Gastroesophageal sphincter (tissue), 4 donors: ENCODE results near the gene MRGPRE. TPM values are rescaled to one million over a fixed set of nuclear protein-coding genes. Genes with fewer than 3 reads are reported as not detected.

ENCODE experiments used
- ATAC-seq: fragments of 150-250 bp; one replicate; pipeline ENCODE4 v1.9.1; 2016; ENCODE audit warnings: mild to moderate bottlenecking, moderate library complexity
- H3K27ac ChIP-seq, 4 donors: fragments of 200-600 bp; sonication (generic) in 3 of 4; 1 replicate in 3 of 4; 2 replicates in 1 of 4; pipeline ENCODE4 v1.5.1; 2016 to 2019
- H3K27me3 ChIP-seq: fragments of 200-600 bp; sonication (generic); one replicate; pipeline ENCODE4 v1.5.1; 2019
- H3K36me3 ChIP-seq, 2 donors: fragments of 200-600 bp; sonication (generic); one replicate each; pipeline ENCODE4 v1.5.1; 2019; ENCODE audit warnings: control low read depth in 1 of 2
- H3K4me1 ChIP-seq, 3 donors: fragments of 200-600 bp; sonication (generic); 1 replicate in 2 of 3; 2 replicates in 1 of 3; pipeline ENCODE4 v1.5.1; 2016 to 2019; ENCODE audit warnings: control low read depth in 2 of 3
- H3K4me3 ChIP-seq, 2 donors: fragments of 200-600 bp; sonication (generic); one replicate each; pipeline ENCODE4 v1.5.1; 2019; ENCODE audit warnings: mild to moderate bottlenecking in 1 of 2, moderate library complexity in 1 of 2
- H3K9me3 ChIP-seq, 3 donors: fragments of 200-600 bp; sonication (generic); one replicate each; pipeline ENCODE4 v1.5.1; 2017 to 2019; ENCODE audit warnings: control low read depth in 2 of 3
- EP300 ChIP-seq: sonication (generic); formaldehyde crosslinking; IDR thresholded peaks from one replicate; pipeline ENCODE4 v1.6.1; 2017; ENCODE audit warnings: antibody characterized with exemption, mild to moderate bottlenecking
- POLR2A ChIP-seq, 2 donors: fragments of 450-650 bp; IDR thresholded peaks; one replicate each; pipeline ENCODE4 v1.6.1; 2017; ENCODE audit warnings: antibody characterized with exemption in 2 of 2, mild to moderate bottlenecking in 2 of 2, moderate library complexity in 1 of 2
- POLR2AphosphoS5 ChIP-seq: sonication (generic); formaldehyde crosslinking; IDR thresholded peaks from one replicate; pipeline ENCODE4 v1.6.1; 2017; ENCODE audit warnings: antibody characterized with exemption
- WGBS, 2 donors: methylation state at CpG; one replicate each; pipeline ENCODE4 v1.1.5; 2018; ENCODE audit warnings: low coverage in 1 of 2; 5-methylcytosine and 5-hydroxymethylcytosine counted together
- total RNA-seq, 4 donors: library from RNA; depleted of rRNA; stranded (reverse); fragments of >200 nt; gene quantifications; one replicate each; pipeline ENCODE4 v1.1.0, GENCODE V29; 2016
- TF ChIP-seq, protein P1 (sequence below), 4 experiments: fragments of 200-600 bp in 2 of 4; fragments of 450-650 bp in 2 of 4; sonication (generic) in 1 of 4; IDR thresholded peaks; one replicate each; pipeline ENCODE4 v1.5.1; 2017 to 2019; ENCODE audit warnings: antibody characterized with exemption in 4 of 4, mild to moderate bottlenecking in 2 of 4, moderate library complexity in 2 of 4

Gene MRGPRE
- total RNA-seq, 4 donors from 2014 or later = not detected

DNA sequence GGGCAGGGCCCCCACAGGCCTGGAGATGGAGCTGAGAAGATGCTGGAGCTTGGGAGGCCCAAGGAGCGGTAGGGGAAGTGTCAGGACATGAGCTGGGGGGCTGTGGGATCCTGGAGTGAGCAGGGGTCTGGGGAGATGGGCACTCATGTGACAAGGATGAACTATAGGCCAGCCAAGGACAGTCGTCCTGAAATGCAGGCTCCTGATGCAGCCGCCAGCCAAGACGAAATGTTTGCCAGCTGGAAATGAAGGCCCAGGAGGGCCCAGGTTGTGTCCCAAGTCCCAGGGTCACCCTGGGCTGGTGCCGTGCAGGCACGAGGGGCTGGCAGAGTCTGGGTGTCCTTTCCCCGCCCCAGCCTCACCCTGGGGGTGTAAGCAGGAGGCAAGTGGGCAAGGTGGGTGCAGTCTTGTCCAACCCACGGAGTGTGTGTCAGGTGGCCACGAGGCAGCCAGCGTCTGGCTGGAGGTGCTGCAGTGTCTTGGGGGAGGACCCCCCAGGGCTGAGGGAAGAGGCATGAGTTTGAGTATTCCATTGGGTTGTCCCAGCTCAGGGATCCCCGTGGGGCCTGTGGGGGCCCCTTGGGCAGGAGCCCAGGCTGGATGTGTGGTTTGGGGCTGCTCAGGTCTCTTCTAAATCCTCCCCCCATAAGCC is 35.0 kb downstream of the MRGPRE start:
- TF ChIP-seq POLR2A (IDR thresholded peaks at IDR 0.05) = no peak
- TF ChIP-seq, protein P1, sequence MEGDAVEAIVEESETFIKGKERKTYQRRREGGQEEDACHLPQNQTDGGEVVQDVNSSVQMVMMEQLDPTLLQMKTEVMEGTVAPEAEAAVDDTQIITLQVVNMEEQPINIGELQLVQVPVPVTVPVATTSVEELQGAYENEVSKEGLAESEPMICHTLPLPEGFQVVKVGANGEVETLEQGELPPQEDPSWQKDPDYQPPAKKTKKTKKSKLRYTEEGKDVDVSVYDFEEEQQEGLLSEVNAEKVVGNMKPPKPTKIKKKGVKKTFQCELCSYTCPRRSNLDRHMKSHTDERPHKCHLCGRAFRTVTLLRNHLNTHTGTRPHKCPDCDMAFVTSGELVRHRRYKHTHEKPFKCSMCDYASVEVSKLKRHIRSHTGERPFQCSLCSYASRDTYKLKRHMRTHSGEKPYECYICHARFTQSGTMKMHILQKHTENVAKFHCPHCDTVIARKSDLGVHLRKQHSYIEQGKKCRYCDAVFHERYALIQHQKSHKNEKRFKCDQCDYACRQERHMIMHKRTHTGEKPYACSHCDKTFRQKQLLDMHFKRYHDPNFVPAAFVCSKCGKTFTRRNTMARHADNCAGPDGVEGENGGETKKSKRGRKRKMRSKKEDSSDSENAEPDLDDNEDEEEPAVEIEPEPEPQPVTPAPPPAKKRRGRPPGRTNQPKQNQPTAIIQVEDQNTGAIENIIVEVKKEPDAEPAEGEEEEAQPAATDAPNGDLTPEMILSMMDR (IDR thresholded peaks at IDR 0.05) = no peak
- no peak for TF ChIP-seq EP300
- TF ChIP-seq POLR2AphosphoS5 = no peak
- ATAC-seq = no peak
- H3K4me1 ChIP-seq = no peaks in the 10 kb centered on the region
- H3K27ac ChIP-seq = no peak overlapping the region
- peaks cover 60% of the 10 kb centered on the region for H3K27me3 ChIP-seq
- no peaks in the 10 kb centered on the region for H3K9me3 ChIP-seq
- 80 to 87% methylated on average over 1 to 3 of the region's 11 CpGs for WGBS, 2 donors
- H3K36me3 ChIP-seq = no peaks in the 10 kb centered on the region
- no peak overlapping the region for H3K4me3 ChIP-seq

DNA sequence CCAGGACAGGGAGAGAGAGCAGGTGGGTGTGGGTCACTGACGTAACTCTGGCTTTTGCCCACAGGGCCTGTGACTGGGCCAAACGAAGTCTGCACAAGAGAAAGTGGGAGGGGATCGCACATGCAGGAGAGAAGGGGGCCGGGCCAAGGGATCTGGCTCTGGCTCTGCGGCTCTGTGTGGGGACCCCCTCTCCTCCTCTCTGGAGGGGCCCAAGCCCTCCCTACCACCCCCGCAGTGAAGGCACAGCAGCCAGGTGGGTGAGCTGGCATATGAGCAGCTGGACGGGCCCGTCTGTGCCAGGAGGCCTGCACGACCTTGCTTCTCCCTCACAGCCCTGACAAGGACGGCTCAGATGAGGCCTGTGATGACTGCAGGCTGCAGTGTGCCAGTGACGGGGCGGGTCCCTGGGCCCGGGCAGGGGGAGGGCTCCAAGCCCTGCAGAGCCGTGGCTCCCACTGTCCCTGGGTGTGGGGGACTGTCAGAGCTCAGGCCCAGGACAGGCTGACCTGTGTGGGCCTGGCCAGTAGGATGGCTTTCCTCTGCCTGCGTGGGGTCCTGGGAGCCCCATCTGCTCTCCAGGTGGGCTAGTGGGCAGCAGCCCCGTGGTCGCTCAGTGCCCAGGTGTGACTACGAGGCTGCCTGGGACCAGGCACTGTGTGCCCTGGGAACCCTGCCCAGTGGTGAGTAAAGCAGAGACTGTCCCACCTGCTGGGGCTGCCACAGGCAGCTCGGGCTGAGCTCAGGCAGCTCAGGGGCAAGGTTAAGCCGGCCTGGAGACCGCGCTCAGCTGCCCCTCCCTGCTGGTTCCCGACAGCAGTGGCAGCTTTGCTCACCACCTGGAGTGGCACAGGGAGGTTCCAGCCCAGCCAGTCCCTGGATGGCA is 35.8 kb downstream of the MRGPRE start:
- Histone ChIP-seq H3K4me3 (no peak overlapping the region), H3K27me3 (peaks cover 52% of the 10 kb centered on the region), H3K36me3 (no peaks in the 10 kb centered on the region), H3K27ac (no peak overlapping the region), H3K4me1 (no peaks in the 10 kb centered on the region), H3K9me3 (no peaks in the 10 kb centered on the region)
- 60 to 90% methylated on average over 2 of the region's 23 CpGs for WGBS, 2 donors
- TF ChIP-seq POLR2A (IDR thresholded peaks at IDR 0.05) = no peak
- no peak for ATAC-seq

GRCh38 chr11:3195251-3196160 is 36.7 kb downstream of the MRGPRE start:
- no CpG with 5 or more reads among the region's 22 CpGs for WGBS, 2 donors
- no peak for ATAC-seq
- no peak overlapping the region for H3K27ac ChIP-seq

DNA sequence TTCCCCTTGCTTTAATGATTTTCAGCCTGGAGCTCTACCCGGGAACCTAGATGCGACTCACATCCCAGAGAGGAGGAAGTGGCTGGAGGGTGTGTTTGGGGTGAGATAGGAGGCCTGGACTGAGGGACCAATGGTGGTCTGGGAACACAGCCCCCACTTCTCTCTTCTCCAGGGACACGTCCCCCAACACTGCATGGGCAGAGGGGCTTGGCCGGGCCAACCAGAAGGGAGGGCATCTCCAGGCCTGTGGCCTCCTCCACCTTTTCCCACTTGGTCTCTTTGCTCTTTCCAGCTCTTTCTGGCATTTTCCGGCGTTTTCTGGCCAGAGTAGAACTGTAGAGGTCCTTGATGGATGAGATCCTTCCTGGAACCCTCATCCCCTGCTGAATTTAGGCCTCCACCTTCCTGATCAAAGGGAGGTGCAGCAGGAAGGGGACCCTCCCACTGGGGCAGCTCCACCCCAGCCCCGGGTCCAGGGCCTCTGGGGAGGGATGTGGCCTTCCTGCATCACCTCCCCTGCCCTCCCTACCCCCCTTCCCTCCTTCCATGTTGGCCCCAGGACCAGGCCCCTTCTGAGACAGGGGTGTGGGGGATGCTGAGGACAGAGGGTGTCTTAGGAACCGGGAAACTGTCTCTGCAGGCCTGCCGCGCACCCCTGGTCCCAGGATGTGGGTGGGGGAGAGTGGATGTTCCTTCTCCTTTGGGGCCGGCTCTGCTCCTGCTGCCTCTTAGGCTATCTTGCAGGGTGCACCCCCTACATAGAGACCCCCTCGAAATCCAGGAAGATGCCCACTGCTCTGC is 38.0 kb downstream of the MRGPRE start:
- Histone ChIP-seq H3K27ac (no peak overlapping the region), H3K27me3 (peaks cover 31% of the 10 kb centered on the region), H3K4me3 (no peak overlapping the region), H3K4me1 (no peaks in the 10 kb centered on the region), H3K36me3 (no peaks in the 10 kb centered on the region), H3K9me3 (no peaks in the 10 kb centered on the region)
- 59 to 85% methylated on average over 3 to 4 of the region's 12 CpGs for WGBS, 2 donors
- ATAC-seq = no peak
- TF ChIP-seq, protein P1 (IDR thresholded peaks at IDR 0.05) = no peak
- TF ChIP-seq POLR2AphosphoS5 = no peak

More at GRCh38 chr11:3195251-3196160, 36.7 kb downstream of the MRGPRE start:
- H3K27me3 ChIP-seq = peaks cover 43% of the 10 kb centered on the region
- no peak overlapping the region for H3K4me3 ChIP-seq
- no peaks in the 10 kb centered on the region for H3K36me3 ChIP-seq
- H3K9me3 ChIP-seq = no peaks in the 10 kb centered on the region
- no peaks in the 10 kb centered on the region for H3K4me1 ChIP-seq
- TF ChIP-seq POLR2AphosphoS5 = no peak
- TF ChIP-seq, protein P1 (IDR thresholded peaks at IDR 0.05) = peak in 3 of 4 experiments; percentile 40 to 56 (median 45)
- no peak for TF ChIP-seq POLR2A (IDR thresholded peaks at IDR 0.05)
